H1 (cell line): ENCODE data around the gene TNIK. TPM values are rescaled to one million over a fixed set of nuclear protein-coding genes. Genes with fewer than 3 reads are reported as not detected.

Experiments used
- CHD1 ChIP-seq: IDR thresholded peaks from 2 replicates; pipeline ENCODE4 v1.6.1; 2012; ENCODE audit warnings: low read depth, low read length, improper control_type of control experiment
- GABPA ChIP-seq: IDR thresholded peaks from 2 replicates; pipeline ENCODE4 v1.6.1; 2011; ENCODE audit warnings: mild to moderate bottlenecking, low read length, moderate library complexity, borderline replicate concordance; ENCODE audit not compliant: insufficient read depth
- JUN ChIP-seq: IDR thresholded peaks from 2 replicates; pipeline ENCODE4 v1.6.1; 2011; ENCODE audit warnings: low read depth, mild to moderate bottlenecking, improper control_type of control experiment, low read length
- KDM1A ChIP-seq: fragments of 200-600, 300-600 bp; sonication (generic); IDR thresholded peaks from 2 replicates; pipeline ENCODE4 v1.7.1; 2016; ENCODE audit warnings: mild to moderate bottlenecking, low read length, borderline replicate concordance
- KDM4A ChIP-seq: IDR thresholded peaks from one replicate; pipeline ENCODE4 v1.7.1; 2012; ENCODE audit warnings: low read depth, mild to moderate bottlenecking, moderate library complexity, low read length, inconsistent platforms; ENCODE audit not compliant: severe bottlenecking
- NRF1 ChIP-seq: IDR thresholded peaks from 2 replicates; pipeline ENCODE4 v1.6.1; 2011; ENCODE audit warnings: mild to moderate bottlenecking, low read depth, low read length, improper control_type of control experiment
- PHF8 ChIP-seq: fragments of 200-600 bp; sonication (generic); conservative IDR thresholded peaks from 2 replicates; pipeline ENCODE4 v1.7.1; 2012; ENCODE audit warnings: low read depth, mild to moderate bottlenecking, inconsistent platforms, low read length, moderate library complexity
- POU5F1 ChIP-seq: IDR thresholded peaks from 2 replicates; pipeline ENCODE4 v1.6.1; 2011; ENCODE audit warnings: low read depth, mild to moderate bottlenecking, low read length, moderate library complexity
- RNF2 ChIP-seq: fragments of 200-900, 300-1000 bp; sonication (generic); IDR thresholded peaks from 2 replicates; pipeline ENCODE4 v1.7.1; 2016; ENCODE audit warnings: borderline replicate concordance, low read depth, mild to moderate bottlenecking, antibody characterized with exemption, low read length; ENCODE audit not compliant: poor library complexity, severe bottlenecking; ENCODE audit errors: missing control alignments
- SP2 ChIP-seq: IDR thresholded peaks from 2 replicates; pipeline ENCODE4 v1.6.1; 2012; ENCODE audit warnings: mild to moderate bottlenecking, low read length, inconsistent platforms
- SP4 ChIP-seq: IDR thresholded peaks from 2 replicates; pipeline ENCODE4 v1.6.1; 2012; ENCODE audit warnings: low read length, inconsistent platforms
- polyA plus RNA-seq, 7 experiments: library from polyadenylated mRNA; depleted of rRNA in 3 of 7; stranded (reverse) in 5 of 7; unstranded in 2 of 7; fragments of >200 nt in 5 of 7; fragments of 200-250 nt in 2 of 7; gene quantifications; 1 replicate in 5 of 7; 2 replicates in 1 of 7; 4 replicates in 1 of 7; pipeline versions ENCODE4 v1.2.1 to v1.2.3, GENCODE V29; 2011 to 2013; ENCODE audit warnings: missing spikeins in 2 of 7, mixed read lengths in 2 of 7
- total RNA-seq: library from RNA; stranded (reverse); fragmentation: NEBNext Ultra II Directional; extraction: Animal tissue kit (Norgen Biotek cat#: 25700); gene quantifications from 2 replicates; pipeline ENCODE4 v1.2.1, GENCODE V29; 2021
- TF ChIP-seq, protein P1 (sequence below): fragments of 300-600 bp; sonication (generic); IDR thresholded peaks from 2 replicates; pipeline ENCODE4 v1.7.1; 2012; ENCODE audit warnings: low read length, moderate library complexity, mild to moderate bottlenecking, inconsistent platforms; ENCODE audit not compliant: insufficient replicate concordance

The TNIK gene
- total and polyA plus RNA-seq, 2 of the 8 experiments (the other 6 are each of a cell fraction or from before 2014, with no cell fraction given), result 7.4 to 42.0 TPM

- TF ChIP-seq, protein P1, sequence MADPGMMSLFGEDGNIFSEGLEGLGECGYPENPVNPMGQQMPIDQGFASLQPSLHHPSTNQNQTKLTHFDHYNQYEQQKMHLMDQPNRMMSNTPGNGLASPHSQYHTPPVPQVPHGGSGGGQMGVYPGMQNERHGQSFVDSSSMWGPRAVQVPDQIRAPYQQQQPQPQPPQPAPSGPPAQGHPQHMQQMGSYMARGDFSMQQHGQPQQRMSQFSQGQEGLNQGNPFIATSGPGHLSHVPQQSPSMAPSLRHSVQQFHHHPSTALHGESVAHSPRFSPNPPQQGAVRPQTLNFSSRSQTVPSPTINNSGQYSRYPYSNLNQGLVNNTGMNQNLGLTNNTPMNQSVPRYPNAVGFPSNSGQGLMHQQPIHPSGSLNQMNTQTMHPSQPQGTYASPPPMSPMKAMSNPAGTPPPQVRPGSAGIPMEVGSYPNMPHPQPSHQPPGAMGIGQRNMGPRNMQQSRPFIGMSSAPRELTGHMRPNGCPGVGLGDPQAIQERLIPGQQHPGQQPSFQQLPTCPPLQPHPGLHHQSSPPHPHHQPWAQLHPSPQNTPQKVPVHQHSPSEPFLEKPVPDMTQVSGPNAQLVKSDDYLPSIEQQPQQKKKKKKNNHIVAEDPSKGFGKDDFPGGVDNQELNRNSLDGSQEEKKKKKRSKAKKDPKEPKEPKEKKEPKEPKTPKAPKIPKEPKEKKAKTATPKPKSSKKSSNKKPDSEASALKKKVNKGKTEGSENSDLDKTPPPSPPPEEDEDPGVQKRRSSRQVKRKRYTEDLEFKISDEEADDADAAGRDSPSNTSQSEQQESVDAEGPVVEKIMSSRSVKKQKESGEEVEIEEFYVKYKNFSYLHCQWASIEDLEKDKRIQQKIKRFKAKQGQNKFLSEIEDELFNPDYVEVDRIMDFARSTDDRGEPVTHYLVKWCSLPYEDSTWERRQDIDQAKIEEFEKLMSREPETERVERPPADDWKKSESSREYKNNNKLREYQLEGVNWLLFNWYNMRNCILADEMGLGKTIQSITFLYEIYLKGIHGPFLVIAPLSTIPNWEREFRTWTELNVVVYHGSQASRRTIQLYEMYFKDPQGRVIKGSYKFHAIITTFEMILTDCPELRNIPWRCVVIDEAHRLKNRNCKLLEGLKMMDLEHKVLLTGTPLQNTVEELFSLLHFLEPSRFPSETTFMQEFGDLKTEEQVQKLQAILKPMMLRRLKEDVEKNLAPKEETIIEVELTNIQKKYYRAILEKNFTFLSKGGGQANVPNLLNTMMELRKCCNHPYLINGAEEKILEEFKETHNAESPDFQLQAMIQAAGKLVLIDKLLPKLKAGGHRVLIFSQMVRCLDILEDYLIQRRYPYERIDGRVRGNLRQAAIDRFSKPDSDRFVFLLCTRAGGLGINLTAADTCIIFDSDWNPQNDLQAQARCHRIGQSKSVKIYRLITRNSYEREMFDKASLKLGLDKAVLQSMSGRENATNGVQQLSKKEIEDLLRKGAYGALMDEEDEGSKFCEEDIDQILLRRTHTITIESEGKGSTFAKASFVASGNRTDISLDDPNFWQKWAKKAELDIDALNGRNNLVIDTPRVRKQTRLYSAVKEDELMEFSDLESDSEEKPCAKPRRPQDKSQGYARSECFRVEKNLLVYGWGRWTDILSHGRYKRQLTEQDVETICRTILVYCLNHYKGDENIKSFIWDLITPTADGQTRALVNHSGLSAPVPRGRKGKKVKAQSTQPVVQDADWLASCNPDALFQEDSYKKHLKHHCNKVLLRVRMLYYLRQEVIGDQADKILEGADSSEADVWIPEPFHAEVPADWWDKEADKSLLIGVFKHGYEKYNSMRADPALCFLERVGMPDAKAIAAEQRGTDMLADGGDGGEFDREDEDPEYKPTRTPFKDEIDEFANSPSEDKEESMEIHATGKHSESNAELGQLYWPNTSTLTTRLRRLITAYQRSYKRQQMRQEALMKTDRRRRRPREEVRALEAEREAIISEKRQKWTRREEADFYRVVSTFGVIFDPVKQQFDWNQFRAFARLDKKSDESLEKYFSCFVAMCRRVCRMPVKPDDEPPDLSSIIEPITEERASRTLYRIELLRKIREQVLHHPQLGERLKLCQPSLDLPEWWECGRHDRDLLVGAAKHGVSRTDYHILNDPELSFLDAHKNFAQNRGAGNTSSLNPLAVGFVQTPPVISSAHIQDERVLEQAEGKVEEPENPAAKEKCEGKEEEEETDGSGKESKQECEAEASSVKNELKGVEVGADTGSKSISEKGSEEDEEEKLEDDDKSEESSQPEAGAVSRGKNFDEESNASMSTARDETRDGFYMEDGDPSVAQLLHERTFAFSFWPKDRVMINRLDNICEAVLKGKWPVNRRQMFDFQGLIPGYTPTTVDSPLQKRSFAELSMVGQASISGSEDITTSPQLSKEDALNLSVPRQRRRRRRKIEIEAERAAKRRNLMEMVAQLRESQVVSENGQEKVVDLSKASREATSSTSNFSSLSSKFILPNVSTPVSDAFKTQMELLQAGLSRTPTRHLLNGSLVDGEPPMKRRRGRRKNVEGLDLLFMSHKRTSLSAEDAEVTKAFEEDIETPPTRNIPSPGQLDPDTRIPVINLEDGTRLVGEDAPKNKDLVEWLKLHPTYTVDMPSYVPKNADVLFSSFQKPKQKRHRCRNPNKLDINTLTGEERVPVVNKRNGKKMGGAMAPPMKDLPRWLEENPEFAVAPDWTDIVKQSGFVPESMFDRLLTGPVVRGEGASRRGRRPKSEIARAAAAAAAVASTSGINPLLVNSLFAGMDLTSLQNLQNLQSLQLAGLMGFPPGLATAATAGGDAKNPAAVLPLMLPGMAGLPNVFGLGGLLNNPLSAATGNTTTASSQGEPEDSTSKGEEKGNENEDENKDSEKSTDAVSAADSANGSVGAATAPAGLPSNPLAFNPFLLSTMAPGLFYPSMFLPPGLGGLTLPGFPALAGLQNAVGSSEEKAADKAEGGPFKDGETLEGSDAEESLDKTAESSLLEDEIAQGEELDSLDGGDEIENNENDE, result no peak
- TF ChIP-seq PHF8 (no peak), SP4 (no peak), SP2 (no peak), NRF1 (no peak), RNF2 (no peak), GABPA (no peak), KDM4A (no peak), CHD1 (no peak), POU5F1 (no peak), KDM1A (no peak), JUN (no peak)
These were observed 57.9 kb downstream of the TNIK start (continued) for GRCh38 chr3:171402281-171402680.
